Osteoblast (primary cell): ENCODE results near the gene DRAM2. TPM values are rescaled to one million over a fixed set of nuclear protein-coding genes. Genes with fewer than 3 reads are reported as not detected.
A peak's percentile ranks its signal among the peaks of the same experiment; 100 is the strongest.

Experiments used
- DNase-seq: peaks from one replicate; pipeline ENCODE4 v3.0.0; 2011; ENCODE audit warnings: low spot score, mixed read lengths; ENCODE audit not compliant: insufficient read length; ENCODE audit errors: missing footprints
- H2AFZ ChIP-seq: 2 replicates; pipeline ENCODE4 v1.6.0; 2011; ENCODE audit warnings: mild to moderate bottlenecking, low read length
- H3K27ac ChIP-seq: 2 replicates; pipeline ENCODE4 v1.5.1; 2011; ENCODE audit warnings: mild to moderate bottlenecking, low read depth, low read length, moderate library complexity
- H3K27me3 ChIP-seq: 2 replicates; pipeline ENCODE4 v1.6.0; 2012; ENCODE audit warnings: mild to moderate bottlenecking, control low read depth, inconsistent platforms, low read length, moderate library complexity; ENCODE audit not compliant: insufficient read depth
- H3K36me3 ChIP-seq: 2 replicates; pipeline ENCODE4 v1.5.1; 2011; ENCODE audit warnings: mild to moderate bottlenecking, low read length, control low read depth, moderate library complexity; ENCODE audit not compliant: insufficient read depth
- H3K4me1 ChIP-seq: 2 replicates; pipeline ENCODE4 v1.5.1; 2011; ENCODE audit warnings: mild to moderate bottlenecking, low read length, control low read depth, moderate library complexity; ENCODE audit not compliant: insufficient read depth
- H3K4me2 ChIP-seq: 2 replicates; pipeline ENCODE4 v1.6.0; 2011; ENCODE audit warnings: mild to moderate bottlenecking, low read length; ENCODE audit not compliant: insufficient read depth
- H3K4me3 ChIP-seq: fragments of 200-600 bp; sonication (generic); 3 replicates; pipeline ENCODE4 v1.5.1; 2012; ENCODE audit warnings: mild to moderate bottlenecking, low read length, inconsistent platforms; ENCODE audit not compliant: insufficient read depth
- H3K79me2 ChIP-seq: 2 replicates; pipeline ENCODE4 v1.6.0; 2012; ENCODE audit warnings: mild to moderate bottlenecking, low read length, control low read depth, inconsistent platforms; ENCODE audit not compliant: insufficient read depth
- H3K9me3 ChIP-seq: 2 replicates; pipeline ENCODE4 v1.5.1; 2011; ENCODE audit warnings: low read depth, low read length, control low read depth
- H4K20me1 ChIP-seq: 2 replicates; pipeline ENCODE4 v1.6.0; 2012; ENCODE audit warnings: mild to moderate bottlenecking, low read length, control low read depth; ENCODE audit not compliant: insufficient read depth
- CTCF ChIP-seq: IDR thresholded peaks from 2 replicates; pipeline ENCODE4 v1.5.1; 2011; ENCODE audit warnings: mild to moderate bottlenecking, low read depth, low read length, moderate library complexity; ENCODE audit errors: extremely low read depth
- total RNA-seq: library from RNA; depleted of rRNA; stranded (reverse); fragments of >200 nt; gene quantifications from 2 replicates; pipeline ENCODE4 v1.2.3, GENCODE V29; 2012

DRAM2 gene
- total RNA-seq: 45.6 and 66.0 TPM in 2 replicates

DNA sequence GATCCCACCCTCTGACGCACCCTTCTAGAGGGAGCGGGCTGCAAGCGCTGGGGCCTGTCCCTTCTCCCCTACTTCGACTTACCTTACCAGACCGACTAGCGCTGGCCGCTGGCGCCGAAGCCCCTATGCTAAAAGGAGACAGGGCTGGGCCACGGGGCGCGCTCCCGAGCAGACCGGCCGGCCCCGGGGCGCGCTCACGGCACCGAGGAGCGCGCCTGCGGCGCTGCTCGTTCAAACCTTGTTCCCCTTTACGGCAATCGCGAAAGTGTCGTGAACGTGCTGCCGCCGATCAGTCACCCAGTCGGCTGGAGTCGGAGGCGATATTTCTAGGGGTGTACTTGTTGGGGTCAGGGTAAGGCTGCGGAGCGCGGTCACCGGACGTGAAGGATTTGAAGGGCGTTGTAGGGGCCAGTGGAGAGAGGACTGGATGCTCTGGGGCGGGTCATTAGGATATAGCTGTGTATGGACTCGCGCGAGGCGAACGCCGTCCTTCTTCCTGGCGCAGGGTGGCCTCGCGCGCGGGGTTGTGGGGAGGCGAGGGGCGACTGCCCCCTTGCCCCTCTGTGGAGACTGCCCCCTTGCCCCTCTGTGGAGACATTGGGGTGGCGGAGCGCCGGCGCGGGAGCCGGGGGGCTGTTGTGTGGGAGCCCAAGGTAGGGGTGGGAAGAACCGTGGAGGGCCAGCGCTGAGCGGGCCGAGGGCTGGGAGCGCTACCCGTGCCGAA, at the start of gene DRAM2, which contains the start of gene CEPT1:
DRAM2 (minus strand) TSS at position 138 of the 724 bp plus-strand sequence. CDS start 8,539 bp downstream, outside the sequence.
CEPT1 (plus strand) TSS at position 268 of the 724 bp plus-strand sequence. CDS start 7,492 bp downstream, outside the sequence.
- Histone ChIP-seq H3K4me1 (peaks cover 20% of the 10 kb centered on the region), H2AFZ (peak within 1 kb of the TSS; percentile 99), H3K4me3 (peak within 1 kb of the TSS; percentile 97), H3K27me3 (no peaks in the 10 kb centered on the region), H3K9me3 (no peaks in the 10 kb centered on the region), H3K4me2 (peak within 1 kb of the TSS; percentile 98), H3K36me3 (peaks cover 14% of the 10 kb centered on the region), H3K27ac (peak within 1 kb of the TSS; percentile 80), H4K20me1 (peaks cover 4% of the 10 kb centered on the region), H3K79me2 (peaks cover 74% of the 10 kb centered on the region)
- TF ChIP-seq CTCF: no peak
- DNase-seq: peak; percentile 98

- no peak overlapping the region for H2AFZ ChIP-seq
- no peaks in the 10 kb centered on the region for H3K4me1 ChIP-seq
- no peaks in the 10 kb centered on the region for H4K20me1 ChIP-seq
- no peak overlapping the region for H3K27ac ChIP-seq
- H3K4me2 ChIP-seq: no peak overlapping the region
- no peaks in the 10 kb centered on the region for H3K27me3 ChIP-seq
- peaks cover 54% of the 10 kb centered on the region for H3K36me3 ChIP-seq
- no peak for TF ChIP-seq CTCF
- no peaks in the 10 kb centered on the region for H3K9me3 ChIP-seq
- no peak for DNase-seq
- no peaks in the 10 kb centered on the region for H3K79me2 ChIP-seq
- H3K4me3 ChIP-seq: no peak overlapping the region
Measured at GRCh38 chr1:111184663-111185062, 44.8 kb upstream of the DRAM2 start.

DNA sequence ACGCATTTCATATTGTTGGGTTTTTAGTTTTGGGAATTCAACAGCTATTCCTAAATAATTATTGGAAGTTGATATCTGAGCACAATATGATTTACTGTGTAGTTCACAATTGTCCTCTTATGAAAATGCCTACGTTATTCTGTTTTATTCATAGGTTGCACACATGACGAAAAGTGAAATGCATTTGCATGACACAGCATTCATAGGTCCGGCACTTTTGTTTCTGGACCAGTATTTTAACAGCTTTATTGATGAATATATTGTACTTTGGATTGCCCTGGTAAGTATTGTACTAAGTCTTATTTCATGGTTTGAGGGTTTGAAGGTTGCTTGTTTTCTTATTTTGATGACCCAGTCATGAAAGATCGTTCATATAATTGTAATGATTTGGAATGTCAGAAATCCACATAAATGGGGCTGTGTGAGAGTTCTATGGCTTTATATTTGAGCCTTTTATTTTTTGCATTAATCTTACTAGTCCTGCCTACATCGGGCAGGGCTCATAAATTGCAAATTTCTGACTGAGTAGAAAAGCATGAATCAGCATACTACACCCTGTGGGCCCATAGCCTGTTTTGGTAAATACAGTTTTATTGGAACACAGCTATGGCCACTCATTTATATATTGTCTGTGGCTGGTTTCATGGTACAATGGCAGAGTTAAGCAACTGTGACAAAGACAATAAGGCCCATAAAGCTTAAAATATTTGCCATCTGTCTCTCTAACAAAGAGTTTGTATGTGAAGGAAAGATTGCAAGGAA, 43.6 kb upstream of the DRAM2 start:
- H3K79me2 ChIP-seq: no peaks in the 10 kb centered on the region
- H2AFZ ChIP-seq: no peak overlapping the region
- H3K4me1 ChIP-seq: no peaks in the 10 kb centered on the region
- DNase-seq: no peak
- no peak overlapping the region for H3K4me3 ChIP-seq
- TF ChIP-seq CTCF: no peak
- H3K4me2 ChIP-seq: no peak overlapping the region
- H3K27me3 ChIP-seq: no peaks in the 10 kb centered on the region
- H4K20me1 ChIP-seq: no peaks in the 10 kb centered on the region
- H3K36me3 ChIP-seq: peaks cover 48% of the 10 kb centered on the region
- no peak overlapping the region for H3K27ac ChIP-seq
- H3K9me3 ChIP-seq: no peaks in the 10 kb centered on the region

GRCh38 chr1:111182052-111182451, 42.2 kb upstream of the DRAM2 start:
- no peak for TF ChIP-seq CTCF
- Histone ChIP-seq H3K4me2 (no peak overlapping the region), H4K20me1 (no peaks in the 10 kb centered on the region), H3K9me3 (no peaks in the 10 kb centered on the region), H3K27me3 (no peaks in the 10 kb centered on the region), H3K4me3 (no peak overlapping the region), H3K27ac (no peak overlapping the region), H3K4me1 (no peaks in the 10 kb centered on the region), H3K36me3 (peaks cover 34% of the 10 kb centered on the region), H3K79me2 (no peaks in the 10 kb centered on the region), H2AFZ (no peak overlapping the region)
- no peak for DNase-seq
